DND-41 (cell line): ENCODE data around the gene LDB2.
A peak's percentile ranks its signal among the peaks of the same experiment; 100 is the strongest.

Experiments used
- CTCF ChIP-seq: IDR thresholded peaks from 2 replicates; pipeline ENCODE4 v1.5.1; 2012; ENCODE audit warnings: borderline replicate concordance, low read length, moderate library complexity, mild to moderate bottlenecking; ENCODE audit not compliant: poor library complexity, severe bottlenecking; ENCODE audit errors: extremely low read depth
- EZH2 ChIP-seq: IDR thresholded peaks from 3 replicates; pipeline ENCODE4 v1.6.1; 2012; ENCODE audit warnings: borderline replicate concordance, low read depth, mild to moderate bottlenecking, moderate library complexity, low read length, inconsistent platforms; ENCODE audit not compliant: severe bottlenecking

GRCh38 chr4:16916719-16917337, 18.4 kb upstream of the LDB2 start:
- TF ChIP-seq CTCF (peak; percentile 96), EZH2 (no peak)
